ENCODE results near the gene CHRNB4. TPM values are rescaled to one million over a fixed set of nuclear protein-coding genes. Genes with fewer than 3 reads are reported as not detected.

CHRNB4 gene
- total RNA-seq, 4 donors from 2014 or later: 0.10 to 1.1 TPM; not detected in 2

DNA sequence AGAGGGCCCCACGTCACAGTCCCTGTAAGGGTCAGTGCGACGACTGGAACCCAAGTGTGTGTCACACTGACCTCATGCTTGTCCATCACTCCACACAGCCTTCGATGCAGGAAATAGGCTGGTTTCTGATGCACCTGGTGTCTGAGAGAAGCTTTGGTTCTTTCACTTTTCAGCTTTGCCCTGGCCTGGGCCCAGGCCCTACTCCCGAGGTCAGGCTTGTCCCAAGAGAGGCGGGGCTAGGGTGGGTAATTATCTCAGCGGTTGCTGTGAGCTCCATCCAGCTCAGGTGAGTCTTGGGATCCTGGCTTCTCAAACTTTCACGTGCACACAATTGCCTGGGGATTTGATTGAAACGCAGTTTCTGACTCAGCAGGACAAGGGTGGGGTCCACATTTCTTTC lies 19.6 kb upstream of the CHRNB4 start:
- Histone ChIP-seq H3K4me3 (no peak overlapping the region), H3K4me1 (no peaks in the 10 kb centered on the region), H3K9me3 (no peaks in the 10 kb centered on the region), H3K36me3 (no peaks in the 10 kb centered on the region), H3K27me3 (peaks cover 7% of the 10 kb centered on the region), H3K27ac (no peak overlapping the region)
- no peak for ATAC-seq
- 77 to 90% methylated on average over 2 to 7 of the region's 9 CpGs for WGBS, 2 donors (ENCODE audit: low coverage in 1 of 2)
- TF ChIP-seq POLR2AphosphoS5 (IDR thresholded peaks at IDR 0.05) (no peak), EP300 (IDR thresholded peaks at IDR 0.05) (no peak), POLR2A (IDR thresholded peaks at IDR 0.05) (no peak)
- TF ChIP-seq, protein P1, sequence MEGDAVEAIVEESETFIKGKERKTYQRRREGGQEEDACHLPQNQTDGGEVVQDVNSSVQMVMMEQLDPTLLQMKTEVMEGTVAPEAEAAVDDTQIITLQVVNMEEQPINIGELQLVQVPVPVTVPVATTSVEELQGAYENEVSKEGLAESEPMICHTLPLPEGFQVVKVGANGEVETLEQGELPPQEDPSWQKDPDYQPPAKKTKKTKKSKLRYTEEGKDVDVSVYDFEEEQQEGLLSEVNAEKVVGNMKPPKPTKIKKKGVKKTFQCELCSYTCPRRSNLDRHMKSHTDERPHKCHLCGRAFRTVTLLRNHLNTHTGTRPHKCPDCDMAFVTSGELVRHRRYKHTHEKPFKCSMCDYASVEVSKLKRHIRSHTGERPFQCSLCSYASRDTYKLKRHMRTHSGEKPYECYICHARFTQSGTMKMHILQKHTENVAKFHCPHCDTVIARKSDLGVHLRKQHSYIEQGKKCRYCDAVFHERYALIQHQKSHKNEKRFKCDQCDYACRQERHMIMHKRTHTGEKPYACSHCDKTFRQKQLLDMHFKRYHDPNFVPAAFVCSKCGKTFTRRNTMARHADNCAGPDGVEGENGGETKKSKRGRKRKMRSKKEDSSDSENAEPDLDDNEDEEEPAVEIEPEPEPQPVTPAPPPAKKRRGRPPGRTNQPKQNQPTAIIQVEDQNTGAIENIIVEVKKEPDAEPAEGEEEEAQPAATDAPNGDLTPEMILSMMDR (IDR thresholded peaks at IDR 0.05): no peak

DNA sequence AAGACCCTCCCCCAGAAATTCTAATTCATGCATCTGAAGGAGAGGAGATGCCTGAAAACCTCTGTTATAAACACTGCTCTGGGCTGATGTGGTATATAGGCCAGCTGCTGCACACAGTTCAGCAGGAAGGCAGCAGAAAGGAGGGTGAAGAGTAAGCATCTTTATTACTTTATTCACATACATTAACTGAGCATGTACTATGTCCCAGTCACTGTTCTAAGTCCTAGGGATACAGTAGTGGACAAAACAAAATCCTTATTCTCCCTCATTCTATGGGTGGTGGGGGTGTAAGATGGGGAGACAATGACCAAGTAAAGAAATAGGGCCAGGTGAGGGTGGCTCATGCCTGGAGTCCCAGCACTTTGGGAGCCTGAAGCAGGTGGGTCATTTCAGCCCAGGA lies 17.8 kb upstream of the CHRNB4 start:
- no peak for ATAC-seq

DNA sequence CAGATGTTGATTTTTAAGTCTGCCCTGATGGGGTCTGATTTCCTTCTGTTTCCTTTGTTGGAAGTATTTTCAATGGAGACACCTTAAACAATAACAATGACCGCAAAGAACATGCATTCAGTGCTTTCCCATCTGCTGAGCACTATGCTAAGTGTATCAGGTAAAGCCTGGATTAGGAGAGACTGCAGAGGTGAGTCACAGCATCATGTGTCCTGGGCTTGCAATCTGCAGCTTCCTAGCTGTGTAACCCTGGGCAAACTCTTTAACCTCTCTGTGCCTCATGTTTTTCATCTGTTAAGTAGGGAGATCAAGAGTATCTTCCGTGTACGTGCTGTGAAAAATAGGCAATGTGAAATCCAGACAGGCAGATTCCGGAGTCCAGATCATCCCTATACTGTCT lies 13.3 kb upstream of the CHRNB4 start:
- 88 to 90% methylated on average over 4 of the region's 4 CpGs for WGBS, 2 donors (ENCODE audit: low coverage in 1 of 2)
- TF ChIP-seq, protein P1 (IDR thresholded peaks at IDR 0.05): no peak
- TF ChIP-seq EP300 (IDR thresholded peaks at IDR 0.05) (no peak), POLR2AphosphoS5 (IDR thresholded peaks at IDR 0.05) (no peak), POLR2A (IDR thresholded peaks at IDR 0.05) (no peak)

More for the DNA sequence above, 17.8 kb upstream of the CHRNB4 start:
- no peak overlapping the region for H3K4me3 ChIP-seq
- TF ChIP-seq POLR2A (IDR thresholded peaks at IDR 0.05) (no peak), EP300 (IDR thresholded peaks at IDR 0.05) (no peak), POLR2AphosphoS5 (IDR thresholded peaks at IDR 0.05) (no peak)
- TF ChIP-seq, protein P1 (IDR thresholded peaks at IDR 0.05): no peak
- no peaks in the 10 kb centered on the region for H3K9me3 ChIP-seq
- H3K27me3 ChIP-seq: peaks cover 7% of the 10 kb centered on the region
- no peaks in the 10 kb centered on the region for H3K36me3 ChIP-seq
- no peak overlapping the region for H3K27ac ChIP-seq
- no peaks in the 10 kb centered on the region for H3K4me1 ChIP-seq

DNA sequence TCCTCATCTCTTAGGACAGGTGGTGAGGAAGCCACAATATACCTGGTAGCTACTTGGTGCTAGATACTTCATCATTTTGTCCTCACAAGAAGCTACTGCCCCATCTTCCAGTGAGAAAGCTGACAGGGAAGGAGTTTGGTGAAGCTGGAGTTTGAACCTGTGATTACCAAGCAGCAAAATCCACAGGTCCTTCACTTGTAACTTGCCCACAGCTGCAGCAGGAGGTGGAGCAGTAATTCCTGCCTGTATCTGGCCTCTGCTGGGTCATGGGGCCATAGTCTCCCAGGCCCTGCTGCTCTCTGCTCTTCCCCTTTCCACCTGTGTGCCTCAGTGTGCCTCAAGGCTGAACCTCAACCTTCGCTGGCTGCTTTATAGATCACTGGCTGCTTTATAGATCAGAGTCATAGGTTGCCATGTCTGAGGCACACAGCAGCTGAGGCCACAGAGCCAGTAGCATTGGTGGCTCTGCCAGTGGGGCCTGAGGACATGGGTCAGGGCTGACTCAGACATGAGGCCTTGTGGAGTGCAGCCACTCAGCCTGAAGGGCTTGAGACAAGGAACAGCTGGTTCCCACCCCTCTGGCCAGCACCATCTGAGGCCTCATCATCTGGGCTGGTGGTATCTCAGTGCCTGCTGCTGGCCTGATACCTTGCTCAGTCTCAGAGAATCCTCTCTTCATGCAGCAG lies 11.1 kb upstream of the CHRNB4 start:
- no peak for ATAC-seq
- H3K4me1 ChIP-seq: no peaks in the 10 kb centered on the region
- H3K27me3 ChIP-seq: no peaks in the 10 kb centered on the region
- TF ChIP-seq EP300 (IDR thresholded peaks at IDR 0.05): no peak
- TF ChIP-seq POLR2AphosphoS5 (IDR thresholded peaks at IDR 0.05): no peak
- TF ChIP-seq POLR2A (IDR thresholded peaks at IDR 0.05): no peak
- TF ChIP-seq, protein P1 (IDR thresholded peaks at IDR 0.05): no peak
- H3K9me3 ChIP-seq: no peaks in the 10 kb centered on the region
- 67% methylated on average over 1 of the region's 1 CpG; no CpG with 5 or more reads in 1 of the 2 donors for WGBS, 2 donors (ENCODE audit: low coverage in 1 of 2)
- no peak overlapping the region for H3K4me3 ChIP-seq
- no peaks in the 10 kb centered on the region for H3K36me3 ChIP-seq
- no peak overlapping the region for H3K27ac ChIP-seq

More for the DNA sequence above, 13.3 kb upstream of the CHRNB4 start:
- ATAC-seq: no peak
- no peak overlapping the region for H3K27ac ChIP-seq
- H3K27me3 ChIP-seq: no peaks in the 10 kb centered on the region
- no peak overlapping the region for H3K4me3 ChIP-seq
- H3K36me3 ChIP-seq: no peaks in the 10 kb centered on the region
- H3K9me3 ChIP-seq: no peaks in the 10 kb centered on the region
- H3K4me1 ChIP-seq: no peaks in the 10 kb centered on the region

DNA sequence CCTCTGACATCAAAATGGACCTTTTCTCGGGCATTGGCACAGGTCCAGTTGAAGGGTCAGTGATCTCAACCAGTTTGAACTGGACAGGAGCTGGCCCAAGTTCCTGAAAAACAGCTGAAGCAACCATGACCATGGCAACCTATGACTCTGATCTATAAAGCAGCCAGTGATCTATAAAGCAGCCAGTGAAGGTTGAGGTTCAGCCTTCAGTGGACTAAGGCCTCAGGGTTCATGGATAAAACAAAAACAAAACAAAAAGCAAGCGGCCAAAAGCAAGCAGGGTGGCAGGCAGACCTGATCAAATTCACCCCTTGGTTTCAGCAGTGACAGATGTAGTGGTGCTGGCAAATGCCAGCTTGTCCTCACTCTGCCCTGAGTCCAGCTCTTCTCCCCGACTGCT lies 10.0 kb upstream of the CHRNB4 start:
- Histone ChIP-seq H3K36me3 (no peaks in the 10 kb centered on the region), H3K4me1 (no peaks in the 10 kb centered on the region), H3K27me3 (no peaks in the 10 kb centered on the region), H3K9me3 (no peaks in the 10 kb centered on the region), H3K4me3 (no peak overlapping the region), H3K27ac (no peak overlapping the region)
- ATAC-seq: no peak
- 67 to 86% methylated on average over 1 to 2 of the region's 3 CpGs for WGBS, 2 donors (ENCODE audit: low coverage in 1 of 2)
- TF ChIP-seq EP300 (IDR thresholded peaks at IDR 0.05): no peak
- TF ChIP-seq, protein P1 (IDR thresholded peaks at IDR 0.05): no peak
- no peak for TF ChIP-seq POLR2AphosphoS5 (IDR thresholded peaks at IDR 0.05)
- TF ChIP-seq POLR2A (IDR thresholded peaks at IDR 0.05): no peak

Data from gastroesophageal sphincter (tissue), 4 donors.